GM18907 (cell line): ENCODE measurements around the gene DUSP10.
A peak's percentile ranks its signal among the peaks of the same experiment; 100 is the strongest.

Source experiments
- ATAC-seq: cut with Tn5 transposase; IDR thresholded peaks from one replicate; pipeline ENCODE4 v1.9.1; 2021; ENCODE audit warnings: mild to moderate bottlenecking, moderate library complexity; ENCODE audit not compliant: unreplicated experiment

Gene DUSP10

GRCh38 chr1:221696718-221697461, 45.0 kb downstream of the DUSP10 start:
- ATAC-seq = no peak

DNA sequence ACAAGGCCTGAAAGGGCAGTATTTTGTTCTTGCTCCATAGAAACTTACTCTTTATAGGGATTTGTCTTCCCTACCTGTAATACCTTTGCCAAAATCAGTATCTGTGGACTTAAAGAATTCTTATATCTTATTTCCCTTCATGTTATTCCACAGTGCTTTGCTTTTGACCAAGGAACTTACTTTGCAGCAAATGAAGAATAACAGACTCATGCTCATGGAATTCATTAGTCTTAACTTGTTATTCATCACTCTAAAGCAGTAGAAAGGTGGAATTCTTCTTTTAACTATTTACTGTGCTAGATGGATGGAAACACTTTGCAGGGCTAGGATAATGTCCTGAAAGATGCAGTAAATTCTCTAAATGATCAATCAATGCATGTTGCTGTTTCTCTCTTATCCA, 45.9 kb downstream of the DUSP10 start:
- no peak for ATAC-seq

DNA sequence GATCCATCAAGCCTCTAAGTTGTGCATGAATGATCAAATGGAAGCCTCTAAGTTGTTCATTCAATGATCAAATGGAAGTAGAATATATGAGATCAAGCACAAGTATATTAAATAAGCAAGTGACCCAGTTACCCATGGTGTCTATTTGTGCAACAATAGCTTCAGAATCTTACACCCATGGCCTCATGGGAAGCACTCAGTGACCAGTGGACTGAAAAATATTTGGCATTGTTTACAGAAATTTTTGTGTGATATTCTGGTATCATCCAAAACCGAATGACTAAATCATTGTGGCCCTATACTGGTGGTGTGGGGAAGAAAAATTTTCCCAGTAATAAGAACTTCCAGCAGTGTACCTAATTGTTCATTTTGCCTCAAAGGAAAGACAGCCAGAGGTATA, 46.6 kb downstream of the DUSP10 start:
- no peak for ATAC-seq

- no peak for ATAC-seq
Observed at GRCh38 chr1:221694109-221694508, 47.8 kb downstream of the DUSP10 start.

GRCh38 chr1:221693087-221693486, 48.8 kb downstream of the DUSP10 start:
- no peak for ATAC-seq

DNA sequence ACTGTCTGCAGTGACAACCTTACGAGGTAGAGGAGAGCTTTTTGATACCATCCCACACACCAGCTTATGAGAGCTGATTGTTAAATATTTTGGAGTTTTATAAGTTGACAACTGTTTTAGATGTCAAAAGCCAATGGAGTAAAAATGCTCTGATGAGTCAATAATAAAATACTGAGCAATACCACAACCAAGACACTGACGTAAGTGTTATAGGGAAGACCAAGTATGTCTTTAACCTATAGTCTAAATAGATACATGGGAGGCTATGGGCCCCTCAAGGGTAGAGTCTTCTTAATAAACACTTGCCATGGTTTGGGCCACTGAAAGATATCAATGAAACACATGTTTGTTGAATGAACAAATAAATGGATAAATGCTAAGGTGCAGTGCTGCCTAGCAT, 49.2 kb downstream of the DUSP10 start:
- ATAC-seq = no peak

DNA sequence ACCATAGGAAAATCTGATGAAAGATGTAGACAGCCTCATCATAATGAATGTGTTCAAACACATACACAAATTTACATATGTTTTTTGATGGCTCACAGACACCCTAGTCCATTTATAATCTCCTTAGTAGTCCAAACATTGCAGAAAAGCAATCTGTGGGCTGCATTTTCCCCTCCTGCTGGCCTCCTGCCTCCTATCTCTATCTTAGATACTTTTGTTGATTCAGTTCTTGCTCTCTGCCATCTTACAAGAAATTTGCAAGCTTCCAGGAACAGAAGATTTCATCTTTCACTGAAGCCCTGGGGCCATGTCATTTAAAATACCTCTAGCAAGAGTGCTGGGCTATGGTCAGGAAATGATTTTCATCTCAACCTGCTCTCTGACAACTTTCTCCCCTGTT, 50.6 kb downstream of the DUSP10 start:
- ATAC-seq = no peak

DNA sequence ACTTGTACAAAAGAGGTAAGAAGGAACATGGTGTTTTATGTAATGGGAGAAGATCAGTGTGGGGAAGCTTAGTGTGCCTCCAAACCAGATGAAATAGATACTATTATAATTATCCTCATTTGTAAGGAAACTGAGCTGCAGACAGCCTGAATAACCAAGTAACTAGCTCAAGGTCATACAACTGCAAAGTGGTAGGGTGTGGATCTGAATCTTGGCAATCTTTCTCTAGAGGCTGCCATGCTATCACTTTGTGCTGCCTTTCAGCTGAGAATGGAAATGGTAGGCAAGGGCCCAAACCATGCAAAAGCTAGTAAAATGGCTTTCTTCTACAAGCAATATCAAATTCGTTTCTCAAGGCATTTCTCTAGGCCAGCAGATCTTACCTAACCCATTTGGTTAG, 51.0 kb downstream of the DUSP10 start:
- no peak for ATAC-seq

DNA sequence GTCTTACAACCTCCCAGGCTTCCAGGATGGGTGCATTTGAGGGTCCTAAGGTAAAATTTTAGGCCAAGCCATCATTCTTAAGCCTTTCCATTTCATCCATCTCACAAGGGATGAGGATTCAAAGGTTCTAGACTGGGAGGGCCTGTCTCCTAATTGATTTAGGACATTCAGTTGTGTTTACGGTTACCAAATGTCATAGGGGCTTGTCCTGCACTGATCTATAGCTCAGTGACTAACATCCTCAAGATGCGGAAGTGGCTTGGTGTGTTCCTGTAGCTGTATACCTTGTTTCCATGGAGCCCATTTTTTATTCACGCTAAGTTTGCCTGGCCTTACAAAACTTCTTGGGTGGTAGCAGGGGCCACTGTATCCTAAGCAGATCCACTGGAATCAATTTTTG, 52.8 kb downstream of the DUSP10 start:
- ATAC-seq = no peak

GRCh38 chr1:221688488-221688843, 53.4 kb downstream of the DUSP10 start:
- ATAC-seq = no peak

GRCh38 chr1:221687836-221688487, 53.9 kb downstream of the DUSP10 start:
- no peak for ATAC-seq

DNA sequence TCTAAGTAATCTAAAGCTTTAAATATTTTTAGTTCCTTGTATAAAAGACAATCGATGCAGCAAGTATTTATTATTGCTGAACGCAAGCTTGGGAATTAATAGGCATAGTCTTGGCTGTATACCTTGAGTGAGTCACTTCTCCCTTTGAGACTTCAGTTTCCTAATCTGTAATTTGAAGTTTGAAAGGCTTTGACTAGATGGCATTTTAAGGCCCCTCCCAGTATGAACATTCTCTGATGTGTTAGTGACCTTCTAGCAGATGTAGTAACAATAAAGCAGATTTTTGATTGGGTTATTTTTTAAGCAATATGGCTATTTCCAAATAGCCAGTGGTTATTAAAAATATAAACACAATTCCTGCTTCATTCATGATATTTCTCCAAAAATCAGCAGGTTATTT, 58.2 kb downstream of the DUSP10 start:
- ATAC-seq = no peak

DNA sequence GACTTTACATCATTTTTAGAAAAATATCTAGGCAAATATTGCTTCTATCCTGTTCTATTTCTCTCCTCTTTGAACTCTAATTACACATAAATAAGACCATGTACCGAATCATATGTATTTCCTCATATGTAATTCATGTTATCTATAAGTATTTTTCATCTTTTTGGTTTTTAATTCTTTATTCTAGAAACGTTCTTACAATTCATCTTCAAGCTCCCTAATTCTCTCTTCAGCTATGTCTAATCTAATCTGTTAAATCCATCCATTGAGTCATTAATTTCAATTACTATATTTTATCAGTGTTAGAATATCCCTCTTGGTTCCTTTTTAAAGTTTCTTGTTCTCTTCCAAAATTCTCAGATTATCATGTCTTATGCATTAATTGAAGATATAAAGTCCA, 61.8 kb downstream of the DUSP10 start:
- ATAC-seq = no peak

- ATAC-seq = no peak
Observed at GRCh38 chr1:221678014-221678413, 63.9 kb downstream of the DUSP10 start.

GRCh38 chr1:221675880-221676800, 65.7 kb downstream of the DUSP10 start:
- no peak for ATAC-seq

DNA sequence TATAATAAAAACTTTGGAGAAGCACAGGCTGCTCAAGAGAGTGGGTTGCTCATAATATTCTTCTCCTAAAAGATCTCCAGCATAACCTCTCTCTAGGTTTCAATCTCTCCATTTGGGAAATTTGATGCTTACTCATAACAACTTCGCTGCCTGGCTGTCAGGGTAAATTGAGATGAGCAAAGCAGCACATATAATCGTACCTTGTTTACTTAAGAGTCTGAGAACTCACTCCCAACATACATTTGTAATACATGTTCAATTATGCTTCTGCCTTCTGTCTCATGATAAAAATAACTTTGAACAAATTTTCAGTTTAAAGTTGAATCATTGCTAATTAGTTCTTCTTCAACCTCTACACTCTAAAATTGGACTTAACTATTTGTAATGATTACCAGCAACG, 68.9 kb downstream of the DUSP10 start:
- ATAC-seq = no peak

DNA sequence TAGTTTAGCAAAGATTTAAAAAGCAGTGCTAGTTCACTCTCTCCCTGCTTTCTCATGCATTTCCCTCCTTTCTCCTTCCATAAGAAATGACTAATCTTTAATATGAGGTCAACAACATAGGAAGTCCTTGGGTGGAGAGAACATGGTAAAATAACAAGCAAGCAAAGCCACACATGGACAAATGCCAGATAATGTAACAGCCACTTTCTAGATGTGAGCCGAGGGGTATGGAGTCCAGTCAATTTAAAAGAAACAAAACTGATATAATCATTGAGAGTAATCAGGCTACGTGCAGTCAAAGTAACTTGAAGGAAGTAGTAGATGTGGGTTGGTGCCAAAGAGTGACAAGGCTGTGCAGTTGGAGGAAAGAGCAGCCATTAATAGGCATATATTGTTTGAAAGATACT, 69.6 kb downstream of the DUSP10 start:
- no peak for ATAC-seq

- ATAC-seq = no peak
Observed at GRCh38 chr1:221670081-221670480, 71.8 kb downstream of the DUSP10 start.

DNA sequence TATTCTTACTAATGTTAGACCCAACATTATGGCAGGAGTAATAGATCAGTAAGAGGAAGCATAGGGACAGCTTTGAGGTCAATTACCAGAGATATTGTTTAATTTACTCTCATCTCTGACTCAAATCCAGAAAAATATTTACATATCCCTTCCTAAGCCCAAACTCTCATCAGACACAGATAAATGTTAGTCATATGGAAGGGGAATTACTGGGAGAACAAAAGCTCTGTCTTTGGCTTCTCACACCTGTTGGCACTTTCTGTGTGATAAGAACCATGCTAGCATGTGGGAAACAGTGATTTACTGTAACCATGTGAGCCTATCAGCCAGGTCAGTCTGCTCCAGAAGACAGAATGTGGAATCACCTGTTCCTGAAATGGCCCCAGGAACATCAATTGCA, 72.4 kb downstream of the DUSP10 start:
- no peak for ATAC-seq

DNA sequence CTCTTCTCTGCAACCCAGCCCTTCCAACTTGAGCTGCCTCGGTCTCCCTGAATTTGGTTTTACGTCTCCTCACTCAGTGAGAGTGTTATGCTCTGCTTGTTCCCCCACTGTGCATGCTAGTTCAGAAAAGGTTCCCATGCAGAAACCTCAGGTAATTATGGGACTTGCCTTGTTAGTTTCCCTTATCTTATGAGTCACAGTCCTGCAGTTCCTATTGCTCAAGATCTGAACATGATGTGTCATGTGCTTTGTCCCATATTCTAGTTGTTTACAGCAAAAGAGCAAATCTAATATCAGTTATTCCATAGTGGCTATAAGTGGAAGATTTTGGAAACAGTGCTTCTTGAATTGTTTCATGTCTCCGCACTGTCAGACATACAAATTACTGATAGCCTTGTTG, 74.4 kb downstream of the DUSP10 start:
- peak; percentile 95 for ATAC-seq

GRCh38 chr1:221664253-221664652, 77.6 kb downstream of the DUSP10 start:
- ATAC-seq = no peak

- ATAC-seq = no peak
Observed at GRCh38 chr1:221663321-221663720, 78.6 kb downstream of the DUSP10 start.
